T-helper 22 cell (primary cell): ENCODE data around the gene SPG11.
A peak's percentile ranks its signal among the peaks of the same experiment; 100 is the strongest.
"Not testable (repeated sequence)": the region's sequence is repeated elsewhere in the genome, so short reads cannot be mapped to it uniquely, and the experiment has no call there.

Experiments used
- DNase-seq: peaks from one replicate; pipeline ENCODE4 v3.0.0-alpha.2; 2020; ENCODE audit warnings: low read depth

Gene SPG11

GRCh38 chr15:44673639-44674038, 10.2 kb upstream of the SPG11 start:
- no peak for DNase-seq

- DNase-seq: no peak
These were observed 6.9 kb upstream of the SPG11 start for GRCh38 chr15:44670087-44670950.

- no peak for DNase-seq
These were observed 5.5 kb upstream of the SPG11 start for GRCh38 chr15:44668921-44669320.

GRCh38 chr15:44667039-44667360, 3.5 kb upstream of the SPG11 start:
- no peak for DNase-seq

- DNase-seq: no peak
These were observed 3.0 kb upstream of the SPG11 start for GRCh38 chr15:44666210-44667038.

- DNase-seq: peak; percentile 80
These were observed 718 bp downstream of the SPG11 start for GRCh38 chr15:44662478-44663409.

- DNase-seq: no peak
These were observed 1.9 kb downstream of the SPG11 start for GRCh38 chr15:44661576-44661975.

- no peak for DNase-seq
These were observed 4.4 kb downstream of the SPG11 start for GRCh38 chr15:44659056-44659455.

GRCh38 chr15:44657378-44657777, 6.1 kb downstream of the SPG11 start:
- DNase-seq: no peak

GRCh38 chr15:44656913-44657312, 6.5 kb downstream of the SPG11 start:
- DNase-seq: no peak

- no peak for DNase-seq
These were observed 7.2 kb downstream of the SPG11 start for GRCh38 chr15:44656298-44656697.

- DNase-seq: no peak
These were observed 8.6 kb downstream of the SPG11 start for GRCh38 chr15:44654858-44655257.

GRCh38 chr15:44647637-44648036, 15.8 kb downstream of the SPG11 start:
- no peak for DNase-seq

GRCh38 chr15:44647036-44647435, 16.4 kb downstream of the SPG11 start:
- no peak for DNase-seq

- no peak for DNase-seq
These were observed 17.0 kb downstream of the SPG11 start for GRCh38 chr15:44646460-44646859.

GRCh38 chr15:44641651-44642050, 21.8 kb downstream of the SPG11 start:
- no peak for DNase-seq

GRCh38 chr15:44636976-44637375, 26.5 kb downstream of the SPG11 start:
- DNase-seq: no peak

- DNase-seq: no peak
These were observed 29.9 kb downstream of the SPG11 start for GRCh38 chr15:44633603-44634002.

- not testable (repeated sequence) for DNase-seq
These were observed 38.2 kb downstream of the SPG11 start for GRCh38 chr15:44625286-44625685.

GRCh38 chr15:44623178-44623577, 40.3 kb downstream of the SPG11 start:
- no peak for DNase-seq

- DNase-seq: no peak
These were observed 43.4 kb downstream of the SPG11 start for GRCh38 chr15:44620081-44620480.

GRCh38 chr15:44616974-44617373, 46.5 kb downstream of the SPG11 start:
- DNase-seq: no peak
